ENCODE data around the gene CNTROB.

GRCh38 chr17:7971651-7972050, 39.6 kb downstream of the CNTROB start:
- TF ChIP-seq CTCF (IDR thresholded peaks at IDR 0.05) (no peak), EZH2 (IDR thresholded peaks at IDR 0.05; ENCODE audit: borderline replicate concordance, insufficient read depth, low read depth, low read length, poor library complexity, severe bottlenecking) (no peak)
